Transverse colon (tissue), 4 donors: Measurements from ENCODE around the gene PPM1D. TPM values are rescaled to one million over a fixed set of nuclear protein-coding genes. Genes with fewer than 3 reads are reported as not detected.
A peak's percentile ranks its signal among the peaks of the same experiment; 100 is the strongest.

Experiments
- DNase-seq: peaks from one replicate; pipeline ENCODE4 v3.0.0-alpha.2; 2019
- H3K27ac ChIP-seq, 4 donors: fragments of 200-600 bp; sonication (generic); 2 replicates each; pipeline ENCODE4 v1.5.1; 2016 to 2018; ENCODE audit warnings: inconsistent platforms in 4 of 4
- H3K27me3 ChIP-seq: fragments of 200-600 bp; sonication (generic); 2 replicates; pipeline ENCODE4 v1.5.1; 2017; ENCODE audit warnings: inconsistent platforms
- H3K36me3 ChIP-seq, 4 donors: fragments of 200-600 bp; sonication (generic); 2 replicates each; pipeline ENCODE4 v1.5.1; 2017 to 2019; ENCODE audit warnings: inconsistent platforms in 4 of 4
- H3K4me1 ChIP-seq, 4 donors: fragments of 200-600 bp; sonication (generic); 2 replicates each; pipeline ENCODE4 v1.5.1; 2017 to 2020; ENCODE audit warnings: inconsistent platforms in 4 of 4
- H3K4me3 ChIP-seq, 4 donors: fragments of 200-600 bp; sonication (generic); 1 replicate in 1 of 4; 2 replicates in 3 of 4; pipeline versions ENCODE4 v1.5.1 to v1.6.1; 2017 to 2019; ENCODE audit warnings: inconsistent platforms in 4 of 4
- H3K9me3 ChIP-seq, 2 donors: fragments of 200-600 bp; sonication (generic); 2 replicates each; pipeline ENCODE4 v1.5.1; 2017 to 2019; ENCODE audit warnings: inconsistent platforms in 2 of 2
- CTCF ChIP-seq, 5 experiments: fragments of 200-600 bp in 3 of 5; fragments of 450-650 bp in 2 of 5; sonication (generic) in 3 of 5; IDR thresholded peaks; 1 replicate in 2 of 5; 2 replicates in 3 of 5; pipeline ENCODE4 v1.5.1; 2016 to 2017; ENCODE audit warnings: antibody characterized with exemption in 5 of 5, inconsistent platforms in 3 of 5, mild to moderate bottlenecking in 2 of 5, moderate library complexity in 1 of 5
- EP300 ChIP-seq: sonication (generic); formaldehyde crosslinking; IDR thresholded peaks from one replicate; pipeline ENCODE4 v1.6.1; 2017; ENCODE audit warnings: antibody characterized with exemption, low read depth
- POLR2A ChIP-seq: fragments of 450-650 bp; IDR thresholded peaks from one replicate; pipeline ENCODE4 v1.6.1; 2016; ENCODE audit warnings: antibody characterized with exemption, mild to moderate bottlenecking, moderate library complexity
- POLR2AphosphoS5 ChIP-seq, 3 donors: sonication (generic); formaldehyde crosslinking; IDR thresholded peaks; one replicate each; pipeline ENCODE4 v1.6.1; 2016; ENCODE audit warnings: antibody characterized with exemption in 3 of 3
- WGBS, 2 donors: methylation state at CpG; one replicate each; pipeline ENCODE4 v1.1.5; 2018; ENCODE audit warnings: low coverage in 1 of 2; 5-methylcytosine and 5-hydroxymethylcytosine counted together
- in situ Hi-C, 4 donors: fragments of 200-750 bp; cut with MboI; loops; one replicate each; pipeline versions ENCODE4 v1.15.0 to v1.15.1; 2017; ENCODE audit warnings: low sequenced_read_pairs in 3 of 4, low pct_ligation_motif_present in 1 of 4, low pct_unique_long_range_greater_than_20kb in 1 of 4
- intact Hi-C: fragments of 100-400 bp; cut with DNase I; formaldehyde crosslinking; loops from one replicate; pipeline ENCODE4 v1.15.1; 2023; ENCODE audit warnings: low total_unique reads
- total RNA-seq, 4 donors: library from RNA; depleted of rRNA; stranded (reverse); fragments of >200 nt; gene quantifications; one replicate each; pipeline ENCODE4 v1.1.0, GENCODE V29; 2016

The PPM1D gene
- total RNA-seq, 4 donors from 2014 or later = 4.6 to 25.8 (median 16.0) TPM

- in situ Hi-C loops = loop anchor here in 2 of 4 donors (25.0 kb wide), 2 partner anchors 167 to 192 kb away; no protein-coding TSS in a partner anchor
Measured at GRCh38 chr17:60629120-60629519, 29.1 kb downstream of the PPM1D start.

GRCh38 chr17:60630352-60630751, 30.4 kb downstream of the PPM1D start:
- peak; percentile 15 for DNase-seq
- Histone ChIP-seq H3K4me1 (no peaks in the 10 kb centered on the region), H3K27me3 (no peaks in the 10 kb centered on the region), H3K36me3 (peaks cover 0 to 16% (median 3%) of the 10 kb centered on the region in 4 donors), H3K4me3 (no peak overlapping the region), H3K27ac (no peak overlapping the region), H3K9me3 (no peaks in the 10 kb centered on the region)
- no peak for TF ChIP-seq CTCF (IDR thresholded peaks at IDR 0.05)
- TF ChIP-seq POLR2A = no peak
- TF ChIP-seq POLR2AphosphoS5 (IDR thresholded peaks at IDR 0.05) = no peak
- TF ChIP-seq EP300 = no peak
- in situ Hi-C loops = loop anchor here in 3 of 4 donors (10.0 to 25.0 kb wide), 4 partner anchors 46 to 193 kb away; no protein-coding TSS in a partner anchor
- intact Hi-C loops = no loop called here
- 65 to 87% methylated on average over 5 of the region's 5 CpGs for WGBS, 2 donors

More at GRCh38 chr17:60629120-60629519, 29.1 kb downstream of the PPM1D start:
- no peaks in the 10 kb centered on the region for H3K4me1 ChIP-seq
- H3K27me3 ChIP-seq = no peaks in the 10 kb centered on the region
- H3K27ac ChIP-seq = no peak overlapping the region
- no peak for DNase-seq
- 83 to 88% methylated on average over 1 to 2 of the region's 2 CpGs for WGBS, 2 donors
- peaks cover 0 to 18% (median 0%) of the 10 kb centered on the region in 4 donors for H3K36me3 ChIP-seq
- no peak overlapping the region for H3K4me3 ChIP-seq
- intact Hi-C loops = no loop called here
- TF ChIP-seq CTCF (IDR thresholded peaks at IDR 0.05) = no peak
- no peak for TF ChIP-seq POLR2AphosphoS5 (IDR thresholded peaks at IDR 0.05)
- TF ChIP-seq POLR2A = no peak
- TF ChIP-seq EP300 = no peak
- no peaks in the 10 kb centered on the region for H3K9me3 ChIP-seq

- WGBS, 2 donors = 89 to 93% methylated on average over 4 to 6 of the region's 6 CpGs
- intact Hi-C loops = no loop called here
- no peak overlapping the region for H3K4me3 ChIP-seq
- TF ChIP-seq POLR2A (no peak), EP300 (no peak), POLR2AphosphoS5 (IDR thresholded peaks at IDR 0.05) (no peak), CTCF (IDR thresholded peaks at IDR 0.05) (no peak)
- no peaks in the 10 kb centered on the region for H3K27me3 ChIP-seq
- no peaks in the 10 kb centered on the region for H3K4me1 ChIP-seq
- in situ Hi-C loops = loop anchor here in 3 of 4 donors (10.0 to 25.0 kb wide), 4 partner anchors 46 to 194 kb away; no protein-coding TSS in a partner anchor
- H3K36me3 ChIP-seq = peaks cover 0 to 22% (median 6%) of the 10 kb centered on the region in 4 donors
- DNase-seq = no peak
- H3K27ac ChIP-seq = no peak overlapping the region
- H3K9me3 ChIP-seq = no peaks in the 10 kb centered on the region
Measured at GRCh38 chr17:60631119-60631518, 31.1 kb downstream of the PPM1D start.

GRCh38 chr17:60637683-60638082, 37.7 kb downstream of the PPM1D start:
- Histone ChIP-seq H3K27ac (no peak overlapping the region), H3K36me3 (peaks cover 0 to 25% (median 10%) of the 10 kb centered on the region in 4 donors), H3K4me1 (peaks cover 0 to 9% (median 6%) of the 10 kb centered on the region in 4 donors), H3K9me3 (no peaks in the 10 kb centered on the region), H3K4me3 (no peak overlapping the region), H3K27me3 (no peaks in the 10 kb centered on the region)
- no peak for DNase-seq
- in situ Hi-C loops = loop anchor here in 3 of 4 donors (10.0 to 25.0 kb wide), 4 partner anchors 53 to 200 kb away; no protein-coding TSS in a partner anchor
- WGBS, 2 donors = 90 to 100% methylated on average over 2 of the region's 2 CpGs
- TF ChIP-seq EP300 (no peak), POLR2AphosphoS5 (IDR thresholded peaks at IDR 0.05) (no peak), CTCF (IDR thresholded peaks at IDR 0.05) (no peak), POLR2A (no peak)
- intact Hi-C loops = no loop called here
